ENCODE measurements around the gene TENM4.
"Not testable (repeated sequence)": the region's sequence is repeated elsewhere in the genome, so short reads cannot be mapped to it uniquely, and the experiment has no call there.

The TENM4 gene

GRCh38 chr11:78829146-78829545 lies 611.7 kb downstream of the TENM4 start:
- DNase-seq (ENCODE audit: low read depth), result no peak
- H3K4me3 ChIP-seq (ENCODE audit: low read depth, low read length), result no peak overlapping the region
- no peak for TF ChIP-seq CTCF (conservative IDR thresholded peaks at IDR 0.05; ENCODE audit: low read depth, low read length)

DNA sequence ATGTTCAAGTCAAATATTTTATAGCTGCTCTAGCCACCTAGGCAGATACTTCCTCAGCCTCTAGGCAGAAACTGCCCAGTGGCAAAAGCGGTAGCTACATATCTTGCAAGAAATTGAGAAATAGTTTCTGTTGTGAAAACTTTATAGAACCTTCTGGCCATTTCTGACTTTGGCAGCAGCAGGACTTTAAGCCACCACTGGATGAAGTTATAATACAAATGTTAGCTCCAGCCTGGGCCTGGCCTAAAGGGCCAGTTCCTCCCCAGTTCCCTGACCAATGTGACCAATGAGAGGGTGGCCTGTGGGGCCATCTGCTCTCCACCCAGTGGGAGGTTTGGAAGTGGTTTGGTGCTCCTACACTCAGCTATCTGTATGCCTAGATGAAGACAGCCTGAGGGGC lies 612.2 kb downstream of the TENM4 start:
- no peak for TF ChIP-seq CTCF (conservative IDR thresholded peaks at IDR 0.05; ENCODE audit: low read depth, low read length)

GRCh38 chr11:78827291-78827690 lies 613.5 kb downstream of the TENM4 start:
- not testable (repeated sequence) for H3K4me3 ChIP-seq (ENCODE audit: low read depth, low read length); DNase-seq (ENCODE audit: low read depth)

More for the DNA sequence above, 612.2 kb downstream of the TENM4 start:
- DNase-seq (ENCODE audit: low read depth), result no peak
- H3K4me3 ChIP-seq (ENCODE audit: low read depth, low read length), result no peak overlapping the region

DNA sequence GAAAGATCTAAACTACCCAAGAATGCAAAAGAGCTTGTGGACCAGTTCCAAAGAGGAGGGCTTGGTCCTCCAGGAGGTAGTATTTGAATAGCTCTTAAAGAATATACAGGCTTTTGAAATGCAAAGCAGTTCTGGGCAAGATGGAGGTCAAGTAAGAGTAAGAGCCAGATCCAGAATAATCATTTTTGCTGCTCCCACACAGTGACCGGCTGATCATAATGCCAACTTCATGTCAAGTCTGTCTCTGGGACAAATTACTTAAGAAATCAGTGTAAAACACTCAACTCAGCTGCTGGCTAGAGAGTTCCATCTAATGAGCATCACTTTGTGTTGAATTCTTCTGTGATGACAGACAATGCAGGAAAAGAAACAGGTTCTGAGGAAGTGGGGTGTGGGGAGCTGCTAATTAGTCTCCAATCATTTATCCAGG lies 615.2 kb downstream of the TENM4 start:
- no peak for TF ChIP-seq CTCF (conservative IDR thresholded peaks at IDR 0.05; ENCODE audit: low read depth, low read length)
- H3K4me3 ChIP-seq (ENCODE audit: low read depth, low read length), result no peak overlapping the region
- peak; percentile 16 for DNase-seq (ENCODE audit: low read depth)

- H3K4me3 ChIP-seq (ENCODE audit: low read depth, low read length), result no peak overlapping the region
- TF ChIP-seq CTCF (conservative IDR thresholded peaks at IDR 0.05; ENCODE audit: low read depth, low read length), result no peak
- peak; percentile 53 for DNase-seq (ENCODE audit: low read depth)
These were observed 617.2 kb downstream of the TENM4 start for GRCh38 chr11:78823588-78823987.

DNA sequence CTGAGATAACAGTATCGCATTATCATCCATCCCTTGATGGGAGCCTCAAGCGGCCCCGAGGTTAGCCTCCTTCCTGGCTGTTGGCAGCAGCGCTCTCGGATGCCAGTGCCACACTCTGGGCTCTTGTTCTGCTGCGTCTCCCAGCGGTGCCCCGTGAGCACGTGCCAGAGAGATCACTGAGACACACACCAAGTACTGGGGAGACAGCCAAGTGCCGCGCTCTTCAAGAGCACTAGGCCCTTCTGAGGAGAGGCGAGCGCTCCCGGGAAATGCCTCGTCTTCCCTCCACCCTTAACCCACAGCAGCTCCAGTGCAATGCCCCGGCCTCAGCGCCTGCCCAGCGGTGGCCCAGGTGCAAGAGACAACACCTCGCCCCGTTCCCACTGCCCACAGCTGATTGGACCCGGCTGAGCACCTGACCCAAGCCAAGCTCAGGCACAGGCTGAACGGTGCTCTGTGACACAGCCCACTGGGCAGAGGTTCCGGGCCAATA lies 617.9 kb downstream of the TENM4 start:
- DNase-seq (ENCODE audit: low read depth), result no peak
- H3K4me3 ChIP-seq (ENCODE audit: low read depth, low read length), result no peak overlapping the region
- no peak for TF ChIP-seq CTCF (conservative IDR thresholded peaks at IDR 0.05; ENCODE audit: low read depth, low read length)

DNA sequence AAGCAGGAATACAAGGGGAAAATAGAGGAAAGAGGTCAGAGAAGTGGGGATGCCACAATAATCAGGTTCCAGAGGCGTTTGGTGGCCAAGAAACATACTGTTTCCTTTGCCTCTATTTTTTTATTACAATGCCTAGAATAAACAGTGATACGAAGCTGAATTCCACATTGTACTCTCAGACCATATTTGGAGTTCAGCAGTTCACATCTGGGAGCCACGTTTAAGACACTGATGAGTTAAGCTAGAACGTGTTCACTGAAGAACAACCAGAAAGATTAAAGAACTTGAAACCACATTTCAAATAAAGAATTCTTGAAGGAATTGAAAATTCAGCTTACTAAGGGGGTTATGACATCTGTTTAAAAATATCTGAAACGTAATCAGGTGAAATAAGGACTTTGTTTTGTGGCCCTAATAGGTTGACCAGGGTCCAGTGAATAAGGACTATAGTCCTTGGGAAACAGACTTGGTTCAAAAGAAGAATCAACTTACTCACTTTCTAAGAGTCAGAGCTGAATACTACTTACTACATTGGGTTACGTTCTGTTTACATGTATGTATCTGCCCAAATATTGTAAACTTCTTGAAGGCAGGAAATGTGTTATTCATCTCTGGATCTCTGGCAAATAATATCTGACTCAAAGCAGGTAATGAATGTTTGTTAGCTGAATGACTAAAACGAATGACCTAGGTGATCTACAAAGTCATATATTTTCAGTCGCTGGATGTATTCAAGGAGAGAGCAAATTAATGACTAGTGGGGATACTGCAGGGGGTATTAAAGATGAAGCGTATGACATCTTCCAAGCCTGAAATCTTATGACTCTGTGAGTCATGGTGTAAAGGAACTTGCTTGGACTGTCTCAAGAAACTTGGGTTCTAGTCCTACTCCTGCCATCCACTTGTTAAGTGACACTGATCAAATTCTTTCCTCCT lies 619.2 kb downstream of the TENM4 start:
- TF ChIP-seq CTCF (conservative IDR thresholded peaks at IDR 0.05; ENCODE audit: low read depth, low read length), result no peak

More for the DNA sequence above, 619.2 kb downstream of the TENM4 start:
- no peak overlapping the region for H3K4me3 ChIP-seq (ENCODE audit: low read depth, low read length)
- DNase-seq (ENCODE audit: low read depth), result peak; percentile 63

All from choroid plexus epithelial cell (primary cell).